IMR-90 (cell line): Measurements from ENCODE around the gene MYO5A. TPM values are rescaled to one million over a fixed set of nuclear protein-coding genes. Genes with fewer than 3 reads are reported as not detected.

Experiments
- ATAC-seq: fragments of 200-7000 bp; cut with Tn5 transposase; 2 replicates; pipeline ENCODE4 v1.9.1; 2020; ENCODE audit warnings: low read depth, mild to moderate bottlenecking, moderate library complexity
- BruUV-seq: library from RNA; stranded (reverse); fragments of 400-500 nt; replicated peaks from 2 replicates; lab custom pipeline; 2021; lab: Mats Ljungman, UMichigan
- CTCF ChIA-PET: fragments of 300-600 bp; formaldehyde crosslinking; extraction: SDS; loops from one replicate; lab custom pipeline; 2021; ENCODE audit warnings: antibody characterized with exemption; lab: Yijun Ruan, JAX
- POLR2A ChIA-PET: fragments of 300-600 bp; sonication (Branson Sonifier 250); formaldehyde crosslinking; loops from one replicate; lab custom pipeline; 2022; ENCODE audit warnings: antibody characterized with exemption; ENCODE audit not compliant: unreplicated experiment; lab: Charles Lee
- DNase-seq: peaks from one replicate; pipeline ENCODE4 v3.0.0; 2013
- H2AFZ ChIP-seq: replicated peaks from 2 replicates; pipeline ENCODE3; 2013; ENCODE audit warnings: low read length, mild to moderate bottlenecking; ENCODE audit not compliant: poor library complexity
- H2AK5ac ChIP-seq: 2 replicates; pipeline ENCODE4 v1.6.1; 2013; ENCODE audit warnings: low read depth, low read length, inconsistent platforms
- H2AK9ac ChIP-seq: replicated peaks from 2 replicates; pipeline ENCODE3; 2013; ENCODE audit warnings: mild to moderate bottlenecking, low read depth, low read length, moderate library complexity; ENCODE audit not compliant: poor library complexity
- H2BK120ac ChIP-seq: 2 replicates; pipeline ENCODE4 v1.6.1; 2013; ENCODE audit warnings: low read depth, low read length, inconsistent platforms
- H2BK15ac ChIP-seq: 3 replicates; pipeline ENCODE4 v1.6.1; 2013; ENCODE audit warnings: low read depth, low read length, inconsistent platforms
- H2BK20ac ChIP-seq: 2 replicates; pipeline ENCODE4 v1.6.1; 2013; ENCODE audit warnings: low read depth, mild to moderate bottlenecking, inconsistent platforms, low read length, moderate library complexity
- H2BK5ac ChIP-seq: 2 replicates; pipeline ENCODE4 v1.6.1; 2013; ENCODE audit warnings: mild to moderate bottlenecking, low read depth, low read length, inconsistent platforms; ENCODE audit not compliant: poor library complexity, severe bottlenecking
- H3K14ac ChIP-seq: replicated peaks from 2 replicates; pipeline ENCODE4 v1.6.1; 2013; ENCODE audit warnings: low read depth, low read length, inconsistent platforms
- H3K18ac ChIP-seq: 2 replicates; pipeline ENCODE4 v1.6.1; 2013; ENCODE audit warnings: low read depth, low read length, control low read depth
- H3K23ac ChIP-seq: 2 replicates; pipeline ENCODE4 v1.6.1; 2013; ENCODE audit warnings: low read depth, low read length, inconsistent platforms
- H3K27ac ChIP-seq: 2 replicates; pipeline ENCODE4 v1.5.1; 2013; ENCODE audit warnings: mild to moderate bottlenecking, control low read depth, low read length; ENCODE audit not compliant: insufficient read depth
- H3K27me3 ChIP-seq: 2 replicates; pipeline ENCODE4 v1.6.1; 2013; ENCODE audit warnings: low read length; ENCODE audit not compliant: control insufficient read depth, insufficient read depth
- H3K36me3 ChIP-seq: 2 replicates; pipeline ENCODE4 v1.6.1; 2013; ENCODE audit warnings: low read length, mixed read lengths; ENCODE audit not compliant: control insufficient read depth, insufficient read depth
- H3K4ac ChIP-seq: 2 replicates; pipeline ENCODE4 v1.6.1; 2013; ENCODE audit warnings: low read depth, low read length, inconsistent platforms
- H3K4me1 ChIP-seq: 2 replicates; pipeline ENCODE4 v1.6.1; 2013; ENCODE audit warnings: low read length, mixed read lengths; ENCODE audit not compliant: control insufficient read depth, insufficient read depth
- H3K4me2 ChIP-seq: 2 replicates; pipeline ENCODE4 v1.6.1; 2013; ENCODE audit warnings: low read depth, mild to moderate bottlenecking, control low read depth, low read length, moderate library complexity
- H3K4me3 ChIP-seq: 2 replicates; pipeline ENCODE4 v1.5.1; 2013; ENCODE audit warnings: low read depth, mild to moderate bottlenecking, control low read depth, low read length, moderate library complexity; ENCODE audit not compliant: insufficient read depth
- H3K56ac ChIP-seq: 2 replicates; pipeline ENCODE4 v1.6.1; 2013; ENCODE audit warnings: low read length, inconsistent platforms; ENCODE audit not compliant: insufficient read depth; ENCODE audit errors: extremely low read depth
- H3K79me1 ChIP-seq, 2 experiments: 2 replicates each; pipeline ENCODE4 v1.6.1; 2013; ENCODE audit warnings: low read length in 2 of 2, inconsistent platforms in 1 of 2, low read depth in 1 of 2
- H3K9ac ChIP-seq: 2 replicates; pipeline ENCODE4 v1.6.1; 2013; ENCODE audit warnings: low read depth, low read length, control low read depth
- H3K9me1 ChIP-seq: 2 replicates; pipeline ENCODE4 v1.6.1; 2013; ENCODE audit warnings: low read length, inconsistent platforms; ENCODE audit not compliant: insufficient read depth
- H3K9me3 ChIP-seq: 2 replicates; pipeline ENCODE4 v1.6.1; 2013; ENCODE audit warnings: low read length; ENCODE audit not compliant: control insufficient read depth, insufficient read depth
- H4K20me1 ChIP-seq: 2 replicates; pipeline ENCODE4 v1.6.1; 2013; ENCODE audit warnings: low read length, inconsistent platforms; ENCODE audit not compliant: insufficient read depth
- H4K5ac ChIP-seq: 2 replicates; pipeline ENCODE4 v1.6.1; 2013; ENCODE audit warnings: mild to moderate bottlenecking, low read depth, low read length, control low read depth
- H4K8ac ChIP-seq, 2 experiments: 2 replicates each; pipeline ENCODE4 v1.6.1; 2013; ENCODE audit warnings: low read depth in 2 of 2, low read length in 2 of 2, control low read depth in 1 of 2, inconsistent platforms in 1 of 2
- H4K91ac ChIP-seq: 2 replicates; pipeline ENCODE4 v1.6.1; 2013; ENCODE audit warnings: low read depth, low read length, inconsistent platforms; ENCODE audit not compliant: insufficient read depth
- BHLHE40 ChIP-seq: fragments of 150-350 bp; IDR thresholded peaks from 2 replicates; pipeline ENCODE4 v1.6.1; 2016; ENCODE audit warnings: mild to moderate bottlenecking, low read depth, low read length
- CEBPB ChIP-seq: IDR thresholded peaks from 2 replicates; pipeline ENCODE4 v1.6.1; 2012; ENCODE audit warnings: low read depth, low read length, improper control_type of control experiment
- CHD1 ChIP-seq: IDR thresholded peaks from 2 replicates; pipeline ENCODE4 v1.6.1; 2012; ENCODE audit warnings: low read depth, low read length, improper control_type of control experiment
- CTCF ChIP-seq: conservative IDR thresholded peaks from 2 replicates; pipeline ENCODE4 v1.5.1; 2012; ENCODE audit warnings: mild to moderate bottlenecking, low read depth, low read length, improper control_type of control experiment
- ELK1 ChIP-seq: fragments of 150-350 bp; IDR thresholded peaks from 2 replicates; pipeline ENCODE4 v1.6.1; 2016; ENCODE audit warnings: low read depth, mild to moderate bottlenecking, low read length, moderate library complexity, borderline replicate concordance
- FOS ChIP-seq: fragments of 150-350 bp; IDR thresholded peaks from 2 replicates; pipeline ENCODE4 v1.6.1; 2016; ENCODE audit warnings: low read depth, low read length
- MAFK ChIP-seq: IDR thresholded peaks from 2 replicates; pipeline ENCODE4 v1.6.1; 2012; ENCODE audit warnings: low read depth, low read length, improper control_type of control experiment
- MAZ ChIP-seq: IDR thresholded peaks from 2 replicates; pipeline ENCODE4 v1.6.1; 2012; ENCODE audit warnings: low read depth, mild to moderate bottlenecking, low read length, improper control_type of control experiment, moderate library complexity, borderline replicate concordance
- MXI1 ChIP-seq: IDR thresholded peaks from 2 replicates; pipeline ENCODE4 v1.6.1; 2012; ENCODE audit warnings: low read depth, mild to moderate bottlenecking, low read length, moderate library complexity, borderline replicate concordance
- NFE2L2 ChIP-seq: fragments of 150-350 bp; IDR thresholded peaks from 2 replicates; pipeline ENCODE4 v1.6.1; 2016; ENCODE audit warnings: low read depth, mild to moderate bottlenecking, low read length
- POLR2A ChIP-seq: IDR thresholded peaks from 2 replicates; pipeline ENCODE4 v1.6.1; 2012; ENCODE audit warnings: mild to moderate bottlenecking, low read depth, low read length
- RAD21 ChIP-seq: IDR thresholded peaks from 2 replicates; pipeline ENCODE4 v1.6.1; 2012; ENCODE audit warnings: low read length, improper control_type of control experiment
- RCOR1 ChIP-seq: IDR thresholded peaks from 2 replicates; pipeline ENCODE4 v1.6.1; 2012; ENCODE audit warnings: mild to moderate bottlenecking, low read length, improper control_type of control experiment; ENCODE audit not compliant: insufficient replicate concordance
- RFX5 ChIP-seq: IDR thresholded peaks from 2 replicates; pipeline ENCODE4 v1.8.0; 2012; ENCODE audit warnings: low read depth, mild to moderate bottlenecking, low read length, moderate library complexity
- SMC3 ChIP-seq: fragments of 150-350 bp; IDR thresholded peaks from 2 replicates; pipeline ENCODE4 v1.6.1; 2016; ENCODE audit warnings: low read depth, mild to moderate bottlenecking, antibody characterized with exemption, low read length, moderate library complexity
- USF2 ChIP-seq: fragments of 150-350 bp; IDR thresholded peaks from 2 replicates; pipeline ENCODE4 v1.6.1; 2017; ENCODE audit warnings: mild to moderate bottlenecking, antibody characterized with exemption, low read length, low read depth
- WGBS, 2 experiments: methylation state at CpG; one replicate each; pipeline versions ENCODE4 v1.1.5 to v1.1.7; 2013; ENCODE audit warnings: missing lambda C conversion rate in 2 of 2; ENCODE audit not compliant: insufficient read length in 1 of 2; ENCODE audit errors: extremely low coverage in 2 of 2; 5-methylcytosine and 5-hydroxymethylcytosine counted together
- dilution Hi-C: fragments of 300-500 bp; cut with HindIII; formaldehyde crosslinking; loops from one replicate; pipeline ENCODE4 v1.14.3; 2018; ENCODE audit warnings: low sequenced_read_pairs; ENCODE audit not compliant: unreplicated experiment
- in situ Hi-C: fragments of 300-500 bp; cut with MboI; formaldehyde crosslinking; loops from 3 replicates; pipeline ENCODE4 v1.14.3; 2019; ENCODE audit warnings: low sequenced_read_pairs, inconsistent platforms, mixed read lengths
- intact Hi-C: fragments of 100-400 bp; cut with micrococcal nuclease; formaldehyde crosslinking; loops from 2 replicates; pipeline ENCODE4 v1.10.0; 2022
- polyA plus RNA-seq, 3 experiments: library from polyadenylated mRNA; depleted of rRNA; stranded (reverse); fragments of >200 nt; gene quantifications; 2 replicates each; pipeline ENCODE4 v1.2.3, GENCODE V29; 2012; ENCODE audit warnings: low replicate concordance in 1 of 3
- total RNA-seq: library from RNA; depleted of rRNA; stranded (reverse); fragments of >200 nt; gene quantifications from 2 replicates; pipeline ENCODE4 v1.2.3, GENCODE V29; 2012

MYO5A gene
- total and polyA plus RNA-seq, 2 of the 4 experiments (the other 2 are of a cell fraction): 19.4 to 69.2 TPM

- no peaks in the 10 kb centered on the region for H3K9me3 ChIP-seq
- BruUV-seq: no TSS peak
- H3K4me1 ChIP-seq: no peaks in the 10 kb centered on the region
- H4K20me1 ChIP-seq: no peaks in the 10 kb centered on the region
- no peak overlapping the region for H2BK15ac ChIP-seq
- H3K27ac ChIP-seq: no peak overlapping the region
- H3K36me3 ChIP-seq: no peaks in the 10 kb centered on the region
- DNase-seq (no peak), ATAC-seq (no peak)
- no peak overlapping the region for H2BK120ac ChIP-seq
- peaks cover 52% of the 10 kb centered on the region for H3K27me3 ChIP-seq
- H3K4me3 ChIP-seq: no peak overlapping the region
- H2AFZ ChIP-seq: no peak overlapping the region
- H2BK5ac ChIP-seq: no peak overlapping the region
- no peak overlapping the region for H3K4me2 ChIP-seq
- no peaks in the 10 kb centered on the region for H3K79me1 ChIP-seq
- no peak overlapping the region for H3K56ac ChIP-seq
- ChIA-PET CTCF (no interaction called here), POLR2A (no interaction called here)
- no peak overlapping the region for H3K23ac ChIP-seq
- H3K9me1 ChIP-seq: no peaks in the 10 kb centered on the region; the same call in 1 of the 2 replicates
- no peak overlapping the region for H4K91ac ChIP-seq
- H2AK9ac ChIP-seq: no peak overlapping the region
- no peak overlapping the region for H3K14ac ChIP-seq
- no peak overlapping the region for H3K18ac ChIP-seq
- no peak for TF ChIP-seq CEBPB
- TF ChIP-seq USF2: no peak
- no peak for TF ChIP-seq ELK1
- TF ChIP-seq RFX5: no peak
- TF ChIP-seq MAZ: no peak
- TF ChIP-seq NFE2L2: no peak
- TF ChIP-seq POLR2A: no peak
- no peak for TF ChIP-seq MAFK
- TF ChIP-seq CTCF: no peak
- TF ChIP-seq BHLHE40: no peak
- TF ChIP-seq MXI1: no peak
- TF ChIP-seq SMC3: no peak
- TF ChIP-seq RCOR1: no peak
- no peak for TF ChIP-seq FOS
- TF ChIP-seq RAD21: no peak
- no peak for TF ChIP-seq CHD1
- dilution Hi-C loops: no loop called here
- in situ Hi-C loops: no loop called here
- no peak overlapping the region for H4K5ac ChIP-seq
- no peak overlapping the region for H2AK5ac ChIP-seq
- no peak overlapping the region for H3K4ac ChIP-seq
- no peak overlapping the region for H2BK20ac ChIP-seq
- H4K8ac ChIP-seq: no peak overlapping the region
- H3K9ac ChIP-seq: no peak overlapping the region
- intact Hi-C loops: no loop called here
- WGBS, 2 experiments: 73% methylated on average over 5 of the region's 11 CpGs; no CpG with 5 or more reads in 1 of the 2 experiments
Observed at GRCh38 chr15:52280326-52281084, 248.2 kb downstream of the MYO5A start.
